H1 (cell line): ENCODE results near the gene DDX1. TPM values are rescaled to one million over a fixed set of nuclear protein-coding genes. Genes with fewer than 3 reads are reported as not detected.
A peak's percentile ranks its signal among the peaks of the same experiment; 100 is the strongest.

Source experiments
- CTCF ChIA-PET: fragments of 300-600 bp; sonication (Branson Sonifier 250); formaldehyde crosslinking; loops from one replicate; lab custom pipeline; 2021; ENCODE audit not compliant: partially characterized antibody; lab: Charles Lee
- POLR2A ChIA-PET: fragments of 300-600 bp; sonication (Branson Sonifier 250); formaldehyde crosslinking; loops from one replicate; lab custom pipeline; 2021; ENCODE audit warnings: inconsistent platforms; ENCODE audit not compliant: partially characterized antibody; lab: Charles Lee
- DNase-seq, 2 experiments: peaks; one replicate each; pipeline versions ENCODE4 v3.0.0 to v3.0.0-alpha.2; 2010 to 2022; ENCODE audit warnings: low spot score in 2 of 2, low read depth in 1 of 2, mixed read lengths in 1 of 2
- FAIRE-seq: peaks from 2 replicates; lab custom pipeline; 2011; peaks lifted over from hg19 to GRCh38; lab: Jason Lieb, UNC
- H2AFZ ChIP-seq: 2 replicates; pipeline ENCODE4 v1.8.1; 2012; ENCODE audit warnings: low read length, inconsistent platforms
- H2AK5ac ChIP-seq: 2 replicates; pipeline ENCODE4 v1.6.1; 2013; ENCODE audit warnings: low read depth, low read length
- H2BK120ac ChIP-seq: replicated peaks from 2 replicates; pipeline ENCODE3; 2013; ENCODE audit warnings: low read depth, low read length, inconsistent platforms
- H2BK12ac ChIP-seq: 2 replicates; pipeline ENCODE4 v1.6.1; 2013; ENCODE audit warnings: low read depth, low read length
- H2BK15ac ChIP-seq: 2 replicates; pipeline ENCODE4 v1.6.1; 2013; ENCODE audit warnings: low read length
- H2BK20ac ChIP-seq: 2 replicates; pipeline ENCODE4 v1.6.1; 2013; ENCODE audit warnings: low read length
- H2BK5ac ChIP-seq: 2 replicates; pipeline ENCODE4 v1.6.1; 2013; ENCODE audit warnings: low read depth, low read length
- H3K14ac ChIP-seq: 2 replicates; pipeline ENCODE4 v1.6.1; 2013; ENCODE audit warnings: inconsistent platforms; ENCODE audit not compliant: insufficient read length
- H3K18ac ChIP-seq: 2 replicates; pipeline ENCODE4 v1.6.1; 2013; ENCODE audit warnings: low read length; ENCODE audit errors: extremely low read depth
- H3K23ac ChIP-seq: 2 replicates; pipeline ENCODE4 v1.6.1; 2013; ENCODE audit warnings: inconsistent platforms; ENCODE audit not compliant: insufficient read length
- H3K23me2 ChIP-seq: 2 replicates; pipeline ENCODE4 v1.6.1; 2013; ENCODE audit warnings: low read depth, low read length
- H3K27ac ChIP-seq: 2 replicates; pipeline ENCODE4 v1.6.1; 2011; ENCODE audit warnings: low read depth, low read length, inconsistent platforms
- H3K27me3 ChIP-seq, 4 experiments: replicated peaks in 1 of 4; 1 replicate in 1 of 4; 2 replicates in 3 of 4; pipeline versions ENCODE4 v1.6.1 to v1.8.1; 2011 to 2013; ENCODE audit warnings: low read length in 3 of 4, mild to moderate bottlenecking in 3 of 4, inconsistent platforms in 2 of 4, mixed read lengths in 2 of 4, moderate library complexity in 1 of 4; ENCODE audit not compliant: control insufficient read depth in 3 of 4, insufficient read depth in 3 of 4; ENCODE audit errors: extremely low read depth in 1 of 4
- H3K36me3 ChIP-seq, 4 experiments: 2 replicates each; pipeline versions ENCODE4 v1.6.1 to v1.8.1; 2011 to 2013; ENCODE audit warnings: mild to moderate bottlenecking in 4 of 4, low read length in 3 of 4, moderate library complexity in 2 of 4, control low read depth in 1 of 4, inconsistent platforms in 1 of 4; ENCODE audit not compliant: insufficient read depth in 4 of 4, control insufficient read depth in 2 of 4
- H3K4ac ChIP-seq: replicated peaks from 2 replicates; pipeline ENCODE3; 2013; ENCODE audit warnings: low read length, low read depth, mixed read lengths, inconsistent platforms; ENCODE audit not compliant: insufficient read length
- H3K4me1 ChIP-seq, 4 experiments: replicated peaks in 1 of 4; 1 replicate in 1 of 4; 2 replicates in 3 of 4; pipeline versions ENCODE4 v1.6.1 to v1.8.1; 2011 to 2013; ENCODE audit warnings: low read length in 3 of 4, inconsistent platforms in 2 of 4, mixed read lengths in 1 of 4; ENCODE audit not compliant: insufficient read depth in 4 of 4, control insufficient read depth in 3 of 4
- H3K4me2 ChIP-seq, 2 experiments: 2 replicates each; pipeline versions ENCODE4 v1.6.1 to v1.8.1; 2011 to 2013; ENCODE audit warnings: low read depth in 2 of 2, low read length in 2 of 2, control low read depth in 1 of 2, inconsistent platforms in 1 of 2, mild to moderate bottlenecking in 1 of 2; ENCODE audit not compliant: insufficient read depth in 1 of 2
- H3K4me3 ChIP-seq, 4 experiments: fragments of 200-600, 300-600 bp in 1 of 4; sonication (generic), shearing (Covaris generic), sonication (Bioruptor Twin) in 1 of 4; 2 replicates each; pipeline versions ENCODE4 v1.5.1 to v1.8.1; 2011 to 2016; ENCODE audit warnings: low read length in 4 of 4, low read depth in 3 of 4, control low read depth in 2 of 4, inconsistent platforms in 2 of 4, mild to moderate bottlenecking in 2 of 4, mixed read lengths in 1 of 4, moderate library complexity in 1 of 4; ENCODE audit not compliant: insufficient read depth in 2 of 4; ENCODE audit errors: extremely low read depth in 1 of 4
- H3K56ac ChIP-seq: replicated peaks from 2 replicates; pipeline ENCODE3; 2013; ENCODE audit warnings: low read depth, mild to moderate bottlenecking, mixed read lengths, low read length, inconsistent platforms; ENCODE audit not compliant: insufficient read length
- H3K79me1 ChIP-seq: 2 replicates; pipeline ENCODE4 v1.6.1; 2013; ENCODE audit warnings: low read depth, low read length, control low read depth
- H3K79me2 ChIP-seq, 2 experiments: 2 replicates each; pipeline versions ENCODE4 v1.6.1 to v1.8.1; 2012 to 2013; ENCODE audit warnings: low read length in 2 of 2, mild to moderate bottlenecking in 2 of 2, inconsistent platforms in 1 of 2; ENCODE audit not compliant: insufficient read depth in 2 of 2, control insufficient read depth in 1 of 2
- H3K9ac ChIP-seq, 4 experiments: replicated peaks in 1 of 4; 1 replicate in 1 of 4; 2 replicates in 3 of 4; pipeline versions ENCODE4 v1.6.1 to v1.8.1; 2011 to 2013; ENCODE audit warnings: low read depth in 3 of 4, low read length in 3 of 4, control low read depth in 2 of 4, mild to moderate bottlenecking in 2 of 4, moderate library complexity in 2 of 4, inconsistent platforms in 1 of 4; ENCODE audit errors: extremely low read depth in 1 of 4
- H3K9me3 ChIP-seq, 2 experiments: 2 replicates each; pipeline versions ENCODE4 v1.6.1 to v1.8.1; 2012 to 2013; ENCODE audit warnings: mild to moderate bottlenecking in 2 of 2, moderate library complexity in 2 of 2, control low read depth in 1 of 2, inconsistent platforms in 1 of 2, low read depth in 1 of 2, low read length in 1 of 2, mixed read lengths in 1 of 2; ENCODE audit not compliant: insufficient read depth in 2 of 2
- H4K20me1 ChIP-seq, 2 experiments: replicated peaks in 1 of 2; 2 replicates each; pipeline versions ENCODE3 to v1.8.1; 2011 to 2013; ENCODE audit warnings: inconsistent platforms in 2 of 2, low read length in 2 of 2, mild to moderate bottlenecking in 1 of 2; ENCODE audit not compliant: insufficient read depth in 2 of 2, control insufficient read depth in 1 of 2
- H4K5ac ChIP-seq: 2 replicates; pipeline ENCODE4 v1.6.1; 2013; ENCODE audit warnings: low read length, low read depth, mixed read lengths, inconsistent platforms; ENCODE audit not compliant: insufficient read length
- H4K8ac ChIP-seq: 2 replicates; pipeline ENCODE4 v1.8.0; 2013; ENCODE audit warnings: mild to moderate bottlenecking, moderate library complexity, low read length, inconsistent platforms; ENCODE audit not compliant: insufficient read depth; ENCODE audit errors: extremely low read depth
- H4K91ac ChIP-seq: replicated peaks from 2 replicates; pipeline ENCODE3; 2013; ENCODE audit warnings: low read length, mixed read lengths, inconsistent platforms; ENCODE audit not compliant: insufficient read length
- WGBS, 2 experiments: shearing (Covaris generic) in 1 of 2; methylation state at CpG; one replicate each; pipeline versions ENCODE4 v1.1.6 to v1.1.7; 2013 to 2015; ENCODE audit warnings: low lambda C conversion rate in 2 of 2, mixed read lengths in 2 of 2, inconsistent platforms in 1 of 2, low coverage in 1 of 2, missing lambda C conversion rate in 1 of 2; ENCODE audit not compliant: insufficient replicate concordance in 2 of 2, insufficient coverage in 1 of 2, insufficient read length in 1 of 2; ENCODE audit errors: extremely low coverage in 1 of 2, missing lambda C conversion rate in 1 of 2; 5-methylcytosine and 5-hydroxymethylcytosine counted together
- polyA plus RNA-seq, 7 experiments: library from polyadenylated mRNA; depleted of rRNA in 3 of 7; stranded (reverse) in 5 of 7; unstranded in 2 of 7; fragments of >200 nt in 5 of 7; fragments of 200-250 nt in 2 of 7; gene quantifications; 1 replicate in 5 of 7; 2 replicates in 1 of 7; 4 replicates in 1 of 7; pipeline versions ENCODE4 v1.2.1 to v1.2.3, GENCODE V29; 2011 to 2013; ENCODE audit warnings: missing spikeins in 2 of 7, mixed read lengths in 2 of 7
- total RNA-seq: library from RNA; stranded (reverse); fragmentation: NEBNext Ultra II Directional; extraction: Animal tissue kit (Norgen Biotek cat#: 25700); gene quantifications from 2 replicates; pipeline ENCODE4 v1.2.1, GENCODE V29; 2021

The DDX1 gene
- total and polyA plus RNA-seq, 2 of the 8 experiments (the other 6 are each of a cell fraction or from before 2014, with no cell fraction given): 51.1 to 161 TPM

GRCh38 chr2:15561574-15562344, 29.9 kb upstream of the DDX1 start:
- Histone ChIP-seq H3K23me2 (peaks cover 6% of the 10 kb centered on the region), H3K14ac (no peak overlapping the region), H2AFZ (peak overlapping the region; percentile 99), H3K9me3 (no peaks in the 10 kb centered on the region), H4K20me1 (no peaks in the 10 kb centered on the region), H3K4ac (no peak overlapping the region), H2BK120ac (peak overlapping the region; percentile 49), H2BK5ac (peak overlapping the region; percentile 55; the same call in 1 of the 2 replicates), H3K18ac (peak overlapping the region; percentile 12; the same call in 1 of the 2 replicates), H2BK15ac (no peak overlapping the region), H3K79me2 (peaks cover 0 to 19% of the 10 kb centered on the region in 2 experiments; a peak in 2 of 4 replicates), H3K9ac (peak overlapping the region; percentile 10 to 73 (median 48); a peak in 5 of 7 replicates), H3K27ac (no peak overlapping the region), H3K36me3 (no peaks in the 10 kb centered on the region), H3K56ac (no peak overlapping the region), H3K4me2 (peak overlapping the region; percentile 94 to 99), H3K4me3 (peak overlapping the region; percentile 88 to 98 (median 96)), H4K91ac (peak overlapping the region; percentile 85), H3K4me1 (peaks cover 0 to 4% (median 0%) of the 10 kb centered on the region in 4 experiments; a peak in 1 of 7 replicates), H3K27me3 (no peaks in the 10 kb centered on the region), H2AK5ac (no peak overlapping the region), H2BK20ac (0 out of 2 replicates have a peak overlapping the region, but pooled peaks have one; percentile 19), H4K5ac (no peak overlapping the region), H2BK12ac (no peak overlapping the region; the same call in 1 of the 2 replicates), H4K8ac (no peak overlapping the region), H3K23ac (no peak overlapping the region), H3K79me1 (no peaks in the 10 kb centered on the region)
- WGBS, 2 experiments: 29% methylated on average over 13 of the region's 13 CpGs; no CpG with 5 or more reads in 1 of the 2 experiments
- CTCF ChIA-PET: interaction anchor here (0.9 to 2.0 kb wide), 5 partner anchors 15 to 133 kb away, joined by 3 to 10 read pairs (median 3); no protein-coding TSS in a partner anchor
- DNase-seq (no peak), FAIRE-seq (no peak)
- POLR2A ChIA-PET: interaction anchor here (1.0 to 1.6 kb wide), 3 partner anchors 11 to 30 kb away, joined by 4 to 7 read pairs (median 5); partner anchors contain the start of gene DDX1
